H1 (cell line): ENCODE measurements around the gene S1PR2. TPM values are rescaled to one million over a fixed set of nuclear protein-coding genes. Genes with fewer than 3 reads are reported as not detected.

Experiments used
- CTCF ChIA-PET: fragments of 300-600 bp; sonication (Branson Sonifier 250); formaldehyde crosslinking; loops from one replicate; lab custom pipeline; 2021; ENCODE audit not compliant: partially characterized antibody; lab: Charles Lee
- POLR2A ChIA-PET: fragments of 300-600 bp; sonication (Branson Sonifier 250); formaldehyde crosslinking; loops from one replicate; lab custom pipeline; 2021; ENCODE audit warnings: inconsistent platforms; ENCODE audit not compliant: partially characterized antibody; lab: Charles Lee
- DNase-seq, 2 experiments: peaks; one replicate each; pipeline versions ENCODE4 v3.0.0 to v3.0.0-alpha.2; 2010 to 2022; ENCODE audit warnings: low spot score in 2 of 2, low read depth in 1 of 2, mixed read lengths in 1 of 2
- FAIRE-seq: peaks from 2 replicates; lab custom pipeline; 2011; peaks lifted over from hg19 to GRCh38; lab: Jason Lieb, UNC
- H2AFZ ChIP-seq: 2 replicates; pipeline ENCODE4 v1.8.1; 2012; ENCODE audit warnings: low read length, inconsistent platforms
- H2AK5ac ChIP-seq: 2 replicates; pipeline ENCODE4 v1.6.1; 2013; ENCODE audit warnings: low read depth, low read length
- H2BK120ac ChIP-seq: replicated peaks from 2 replicates; pipeline ENCODE3; 2013; ENCODE audit warnings: low read depth, low read length, inconsistent platforms
- H2BK12ac ChIP-seq: 2 replicates; pipeline ENCODE4 v1.6.1; 2013; ENCODE audit warnings: low read depth, low read length
- H2BK15ac ChIP-seq: 2 replicates; pipeline ENCODE4 v1.6.1; 2013; ENCODE audit warnings: low read length
- H2BK20ac ChIP-seq: 2 replicates; pipeline ENCODE4 v1.6.1; 2013; ENCODE audit warnings: low read length
- H2BK5ac ChIP-seq: 2 replicates; pipeline ENCODE4 v1.6.1; 2013; ENCODE audit warnings: low read depth, low read length
- H3K14ac ChIP-seq: 2 replicates; pipeline ENCODE4 v1.6.1; 2013; ENCODE audit warnings: inconsistent platforms; ENCODE audit not compliant: insufficient read length
- H3K18ac ChIP-seq: 2 replicates; pipeline ENCODE4 v1.6.1; 2013; ENCODE audit warnings: low read length; ENCODE audit errors: extremely low read depth
- H3K23ac ChIP-seq: 2 replicates; pipeline ENCODE4 v1.6.1; 2013; ENCODE audit warnings: inconsistent platforms; ENCODE audit not compliant: insufficient read length
- H3K23me2 ChIP-seq: 2 replicates; pipeline ENCODE4 v1.6.1; 2013; ENCODE audit warnings: low read depth, low read length
- H3K27ac ChIP-seq: 2 replicates; pipeline ENCODE4 v1.6.1; 2011; ENCODE audit warnings: low read depth, low read length, inconsistent platforms
- H3K27me3 ChIP-seq, 4 experiments: replicated peaks in 1 of 4; 1 replicate in 1 of 4; 2 replicates in 3 of 4; pipeline versions ENCODE4 v1.6.1 to v1.8.1; 2011 to 2013; ENCODE audit warnings: low read length in 3 of 4, mild to moderate bottlenecking in 3 of 4, inconsistent platforms in 2 of 4, mixed read lengths in 2 of 4, moderate library complexity in 1 of 4; ENCODE audit not compliant: control insufficient read depth in 3 of 4, insufficient read depth in 3 of 4; ENCODE audit errors: extremely low read depth in 1 of 4
- H3K36me3 ChIP-seq, 4 experiments: 2 replicates each; pipeline versions ENCODE4 v1.6.1 to v1.8.1; 2011 to 2013; ENCODE audit warnings: mild to moderate bottlenecking in 4 of 4, low read length in 3 of 4, moderate library complexity in 2 of 4, control low read depth in 1 of 4, inconsistent platforms in 1 of 4; ENCODE audit not compliant: insufficient read depth in 4 of 4, control insufficient read depth in 2 of 4
- H3K4ac ChIP-seq: replicated peaks from 2 replicates; pipeline ENCODE3; 2013; ENCODE audit warnings: low read length, low read depth, mixed read lengths, inconsistent platforms; ENCODE audit not compliant: insufficient read length
- H3K4me1 ChIP-seq, 4 experiments: replicated peaks in 1 of 4; 1 replicate in 1 of 4; 2 replicates in 3 of 4; pipeline versions ENCODE4 v1.6.1 to v1.8.1; 2011 to 2013; ENCODE audit warnings: low read length in 3 of 4, inconsistent platforms in 2 of 4, mixed read lengths in 1 of 4; ENCODE audit not compliant: insufficient read depth in 4 of 4, control insufficient read depth in 3 of 4
- H3K4me2 ChIP-seq, 2 experiments: 2 replicates each; pipeline versions ENCODE4 v1.6.1 to v1.8.1; 2011 to 2013; ENCODE audit warnings: low read depth in 2 of 2, low read length in 2 of 2, control low read depth in 1 of 2, inconsistent platforms in 1 of 2, mild to moderate bottlenecking in 1 of 2; ENCODE audit not compliant: insufficient read depth in 1 of 2
- H3K4me3 ChIP-seq, 4 experiments: fragments of 200-600, 300-600 bp in 1 of 4; sonication (generic), shearing (Covaris generic), sonication (Bioruptor Twin) in 1 of 4; 2 replicates each; pipeline versions ENCODE4 v1.5.1 to v1.8.1; 2011 to 2016; ENCODE audit warnings: low read length in 4 of 4, low read depth in 3 of 4, control low read depth in 2 of 4, inconsistent platforms in 2 of 4, mild to moderate bottlenecking in 2 of 4, mixed read lengths in 1 of 4, moderate library complexity in 1 of 4; ENCODE audit not compliant: insufficient read depth in 2 of 4; ENCODE audit errors: extremely low read depth in 1 of 4
- H3K56ac ChIP-seq: replicated peaks from 2 replicates; pipeline ENCODE3; 2013; ENCODE audit warnings: low read depth, mild to moderate bottlenecking, mixed read lengths, low read length, inconsistent platforms; ENCODE audit not compliant: insufficient read length
- H3K79me1 ChIP-seq: 2 replicates; pipeline ENCODE4 v1.6.1; 2013; ENCODE audit warnings: low read depth, low read length, control low read depth
- H3K79me2 ChIP-seq, 2 experiments: 2 replicates each; pipeline versions ENCODE4 v1.6.1 to v1.8.1; 2012 to 2013; ENCODE audit warnings: low read length in 2 of 2, mild to moderate bottlenecking in 2 of 2, inconsistent platforms in 1 of 2; ENCODE audit not compliant: insufficient read depth in 2 of 2, control insufficient read depth in 1 of 2
- H3K9ac ChIP-seq, 4 experiments: replicated peaks in 1 of 4; 1 replicate in 1 of 4; 2 replicates in 3 of 4; pipeline versions ENCODE4 v1.6.1 to v1.8.1; 2011 to 2013; ENCODE audit warnings: low read depth in 3 of 4, low read length in 3 of 4, control low read depth in 2 of 4, mild to moderate bottlenecking in 2 of 4, moderate library complexity in 2 of 4, inconsistent platforms in 1 of 4; ENCODE audit errors: extremely low read depth in 1 of 4
- H3K9me3 ChIP-seq, 2 experiments: 2 replicates each; pipeline versions ENCODE4 v1.6.1 to v1.8.1; 2012 to 2013; ENCODE audit warnings: mild to moderate bottlenecking in 2 of 2, moderate library complexity in 2 of 2, control low read depth in 1 of 2, inconsistent platforms in 1 of 2, low read depth in 1 of 2, low read length in 1 of 2, mixed read lengths in 1 of 2; ENCODE audit not compliant: insufficient read depth in 2 of 2
- H4K20me1 ChIP-seq, 2 experiments: replicated peaks in 1 of 2; 2 replicates each; pipeline versions ENCODE3 to v1.8.1; 2011 to 2013; ENCODE audit warnings: inconsistent platforms in 2 of 2, low read length in 2 of 2, mild to moderate bottlenecking in 1 of 2; ENCODE audit not compliant: insufficient read depth in 2 of 2, control insufficient read depth in 1 of 2
- H4K5ac ChIP-seq: 2 replicates; pipeline ENCODE4 v1.6.1; 2013; ENCODE audit warnings: low read length, low read depth, mixed read lengths, inconsistent platforms; ENCODE audit not compliant: insufficient read length
- H4K8ac ChIP-seq: 2 replicates; pipeline ENCODE4 v1.8.0; 2013; ENCODE audit warnings: mild to moderate bottlenecking, moderate library complexity, low read length, inconsistent platforms; ENCODE audit not compliant: insufficient read depth; ENCODE audit errors: extremely low read depth
- H4K91ac ChIP-seq: replicated peaks from 2 replicates; pipeline ENCODE3; 2013; ENCODE audit warnings: low read length, mixed read lengths, inconsistent platforms; ENCODE audit not compliant: insufficient read length
- ASH2L ChIP-seq: fragments of 200-600, 300-600 bp; sonication (generic); IDR thresholded peaks from one replicate; pipeline ENCODE4 v1.7.1; 2017; ENCODE audit warnings: low read length
- BCL11A ChIP-seq, 2 experiments: IDR thresholded peaks; one replicate each; pipeline ENCODE4 v1.6.1; 2011; ENCODE audit warnings: low read depth in 2 of 2, low read length in 2 of 2, mild to moderate bottlenecking in 2 of 2
- BRCA1 ChIP-seq: IDR thresholded peaks from 2 replicates; pipeline ENCODE4 v1.6.1; 2012; ENCODE audit warnings: low read depth, low read length, improper control_type of control experiment
- CBX5 ChIP-seq: fragments of 300-800, 300-1000 bp; sonication (generic); IDR thresholded peaks from 2 replicates; pipeline ENCODE4 v1.7.1; 2016; ENCODE audit warnings: antibody characterized with exemption, low read length, low read depth
- CHD2 ChIP-seq: IDR thresholded peaks from 2 replicates; pipeline ENCODE4 v1.6.1; 2012; ENCODE audit warnings: low read length, improper control_type of control experiment
- HDAC6 ChIP-seq: IDR thresholded peaks from one replicate; pipeline ENCODE4 v1.7.1; 2012; ENCODE audit warnings: low read depth, mild to moderate bottlenecking, inconsistent platforms, low read length, moderate library complexity
- KDM4A ChIP-seq: IDR thresholded peaks from one replicate; pipeline ENCODE4 v1.7.1; 2012; ENCODE audit warnings: low read depth, mild to moderate bottlenecking, moderate library complexity, low read length, inconsistent platforms; ENCODE audit not compliant: severe bottlenecking
- NANOG ChIP-seq: IDR thresholded peaks from 2 replicates; pipeline ENCODE4 v1.6.1; 2011; ENCODE audit warnings: low read length, low read depth, mild to moderate bottlenecking, inconsistent platforms; ENCODE audit not compliant: insufficient read depth, poor library complexity, severe bottlenecking
- NRF1 ChIP-seq: IDR thresholded peaks from 2 replicates; pipeline ENCODE4 v1.6.1; 2011; ENCODE audit warnings: mild to moderate bottlenecking, low read depth, low read length, improper control_type of control experiment
- POLR2A ChIP-seq, 2 experiments: IDR thresholded peaks; 1 replicate in 1 of 2; 2 replicates in 1 of 2; pipeline ENCODE4 v1.6.1; 2011; ENCODE audit warnings: low read depth in 2 of 2, low read length in 2 of 2, mild to moderate bottlenecking in 2 of 2; ENCODE audit errors: control extremely low read depth in 1 of 2
- POU5F1 ChIP-seq: IDR thresholded peaks from 2 replicates; pipeline ENCODE4 v1.6.1; 2011; ENCODE audit warnings: low read depth, mild to moderate bottlenecking, low read length, moderate library complexity
- SP1 ChIP-seq: IDR thresholded peaks from 2 replicates; pipeline ENCODE4 v1.6.1; 2011; ENCODE audit warnings: low read depth, low read length
- SP4 ChIP-seq: IDR thresholded peaks from 2 replicates; pipeline ENCODE4 v1.6.1; 2012; ENCODE audit warnings: low read length, inconsistent platforms
- TEAD4 ChIP-seq: IDR thresholded peaks from 2 replicates; pipeline ENCODE4 v1.6.1; 2012; ENCODE audit warnings: low read depth, low read length, inconsistent platforms, mixed read lengths
- YY1 ChIP-seq: IDR thresholded peaks from 2 replicates; pipeline ENCODE4 v1.6.1; 2011; ENCODE audit warnings: low read depth, mild to moderate bottlenecking, low read length
- WGBS, 2 experiments: shearing (Covaris generic) in 1 of 2; methylation state at CpG; one replicate each; pipeline versions ENCODE4 v1.1.6 to v1.1.7; 2013 to 2015; ENCODE audit warnings: low lambda C conversion rate in 2 of 2, mixed read lengths in 2 of 2, inconsistent platforms in 1 of 2, low coverage in 1 of 2, missing lambda C conversion rate in 1 of 2; ENCODE audit not compliant: insufficient replicate concordance in 2 of 2, insufficient coverage in 1 of 2, insufficient read length in 1 of 2; ENCODE audit errors: extremely low coverage in 1 of 2, missing lambda C conversion rate in 1 of 2; 5-methylcytosine and 5-hydroxymethylcytosine counted together
- polyA plus RNA-seq, 7 experiments: library from polyadenylated mRNA; depleted of rRNA in 3 of 7; stranded (reverse) in 5 of 7; unstranded in 2 of 7; fragments of >200 nt in 5 of 7; fragments of 200-250 nt in 2 of 7; gene quantifications; 1 replicate in 5 of 7; 2 replicates in 1 of 7; 4 replicates in 1 of 7; pipeline versions ENCODE4 v1.2.1 to v1.2.3, GENCODE V29; 2011 to 2013; ENCODE audit warnings: missing spikeins in 2 of 7, mixed read lengths in 2 of 7
- total RNA-seq: library from RNA; stranded (reverse); fragmentation: NEBNext Ultra II Directional; extraction: Animal tissue kit (Norgen Biotek cat#: 25700); gene quantifications from 2 replicates; pipeline ENCODE4 v1.2.1, GENCODE V29; 2021
- TF ChIP-seq, protein P1 (sequence below): IDR thresholded peaks from 2 replicates; pipeline ENCODE4 v1.6.1; 2012; ENCODE audit warnings: inconsistent platforms

S1PR2 gene
- total and polyA plus RNA-seq, 2 of the 8 experiments (the other 6 are each of a cell fraction or from before 2014, with no cell fraction given), result 17.5 to 19.4 TPM

DNA sequence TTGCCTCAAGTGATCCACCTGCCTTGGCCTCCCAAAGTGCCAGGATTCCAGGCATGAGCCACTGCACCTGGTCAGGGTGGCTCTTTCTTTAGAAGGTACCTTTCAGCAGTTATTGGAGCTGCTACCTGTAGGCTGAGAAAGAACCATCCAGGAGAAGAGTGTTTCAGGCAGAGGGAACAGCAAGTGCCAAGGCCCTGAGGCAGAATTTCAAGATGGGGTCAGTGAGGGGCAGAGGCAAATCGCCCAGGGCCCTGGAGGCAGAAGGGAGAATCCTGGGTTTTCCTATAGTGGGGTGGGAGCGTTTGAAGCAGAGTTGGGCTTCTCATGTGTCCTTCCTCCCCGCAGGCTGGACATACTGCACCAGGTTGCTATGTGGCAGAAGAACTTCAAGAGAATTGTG lies 23.1 kb upstream of the S1PR2 start:
- no peak overlapping the region for H2AFZ ChIP-seq
- H3K56ac ChIP-seq, result no peak overlapping the region
- H4K5ac ChIP-seq, result no peak overlapping the region
- H2BK5ac ChIP-seq, result no peak overlapping the region
- no peak overlapping the region for H3K23ac ChIP-seq
- H3K79me2 ChIP-seq, result peaks cover 0 to 9% of the 10 kb centered on the region in 2 experiments; a peak in 2 of 4 replicates
- DNase-seq (no peak), FAIRE-seq (no peak)
- no peak overlapping the region for H3K4me3 ChIP-seq
- H3K9ac ChIP-seq, result no peak overlapping the region
- no peaks in the 10 kb centered on the region for H3K9me3 ChIP-seq
- H3K14ac ChIP-seq, result no peak overlapping the region
- H3K4me2 ChIP-seq, result no peak overlapping the region
- 88% methylated on average over 3 of the region's 3 CpGs; no CpG with 5 or more reads in 1 of the 2 experiments for WGBS, 2 experiments
- H3K36me3 ChIP-seq, result peaks cover 4 to 22% (median 15%) of the 10 kb centered on the region in 4 experiments; a peak in 5 of 8 replicates
- H3K4me1 ChIP-seq, result peaks cover 0 to 5% (median 1%) of the 10 kb centered on the region in 4 experiments; a peak in 3 of 7 replicates
- no peak overlapping the region for H2AK5ac ChIP-seq
- H3K18ac ChIP-seq, result no peak overlapping the region
- H3K27me3 ChIP-seq, result no peaks in the 10 kb centered on the region
- H2BK15ac ChIP-seq, result no peak overlapping the region
- H2BK12ac ChIP-seq, result no peak overlapping the region
- H4K20me1 ChIP-seq, result peaks cover 0 to 9% of the 10 kb centered on the region in 2 experiments
- no peak overlapping the region for H3K4ac ChIP-seq
- POLR2A ChIA-PET, result no interaction called here
- no peak overlapping the region for H2BK20ac ChIP-seq
- H3K23me2 ChIP-seq, result peaks cover 5% of the 10 kb centered on the region
- no peak overlapping the region for H2BK120ac ChIP-seq
- no peak overlapping the region for H3K27ac ChIP-seq
- no peak overlapping the region for H4K91ac ChIP-seq
- no peak overlapping the region for H4K8ac ChIP-seq
- CTCF ChIA-PET, result interaction anchor here (1.0 to 1.6 kb wide), 2 partner anchors 116 to 170 kb away, joined by 3 read pairs; no protein-coding TSS in a partner anchor
- H3K79me1 ChIP-seq, result peaks cover 5% of the 10 kb centered on the region; the same call in 1 of the 2 replicates
- TF ChIP-seq BCL11A (IDR thresholded peaks at IDR 0.05; ENCODE audit: low read depth in 2 of 2, low read length in 2 of 2) (no peak), NRF1 (no peak), KDM4A (no peak), NANOG (no peak), POLR2A (IDR thresholded peaks at IDR 0.05; ENCODE audit: control extremely low read depth in 1 of 2, low read depth in 2 of 2, low read length in 2 of 2) (no peak), HDAC6 (no peak), POU5F1 (no peak), TEAD4 (no peak), ASH2L (no peak), BRCA1 (no peak), YY1 (no peak), SP1 (no peak), SP4 (no peak), CHD2 (no peak), CBX5 (no peak)
- TF ChIP-seq, protein P1, sequence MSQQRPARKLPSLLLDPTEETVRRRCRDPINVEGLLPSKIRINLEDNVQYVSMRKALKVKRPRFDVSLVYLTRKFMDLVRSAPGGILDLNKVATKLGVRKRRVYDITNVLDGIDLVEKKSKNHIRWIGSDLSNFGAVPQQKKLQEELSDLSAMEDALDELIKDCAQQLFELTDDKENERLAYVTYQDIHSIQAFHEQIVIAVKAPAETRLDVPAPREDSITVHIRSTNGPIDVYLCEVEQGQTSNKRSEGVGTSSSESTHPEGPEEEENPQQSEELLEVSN, result no peak
